Spleen (tissue), 11 donors: ENCODE measurements around the gene SH3BGRL3. TPM values are rescaled to one million over a fixed set of nuclear protein-coding genes. Genes with fewer than 3 reads are reported as not detected.

Experiments
- DNase-seq: peaks from one replicate; pipeline ENCODE4 v3.0.0-alpha.2; 2020
- H3K27ac ChIP-seq, 8 donors: fragments of 200-600 bp; sonication (generic) in 7 of 8; 1 replicate in 4 of 8; 2 replicates in 4 of 8; pipeline versions ENCODE4 v1.5.0 to v1.8.0; 2016 to 2021; ENCODE audit warnings: inconsistent platforms in 4 of 8, mild to moderate bottlenecking in 4 of 8, moderate library complexity in 1 of 8
- H3K27me3 ChIP-seq, 7 donors: fragments of 200-600 bp; sonication (generic) in 6 of 7; replicated peaks in 1 of 7; 1 replicate in 4 of 7; 2 replicates in 3 of 7; pipeline versions ENCODE4 v1.5.0 to v1.8.0; 2016 to 2021; ENCODE audit warnings: inconsistent platforms in 3 of 7, mild to moderate bottlenecking in 1 of 7
- H3K36me3 ChIP-seq, 6 donors: fragments of 200-600 bp; sonication (generic) in 5 of 6; 1 replicate in 4 of 6; 2 replicates in 2 of 6; pipeline versions ENCODE4 v1.5.0 to v1.8.0; 2016 to 2021; ENCODE audit warnings: inconsistent platforms in 2 of 6
- H3K4me1 ChIP-seq, 6 donors: fragments of 200-600 bp; sonication (generic) in 5 of 6; 1 replicate in 3 of 6; 2 replicates in 3 of 6; pipeline versions ENCODE4 v1.5.0 to v1.8.0; 2016 to 2021; ENCODE audit warnings: inconsistent platforms in 3 of 6
- H3K4me3 ChIP-seq, 8 donors: fragments of 200-600 bp; sonication (generic) in 7 of 8; 1 replicate in 4 of 8; 2 replicates in 4 of 8; pipeline versions ENCODE4 v1.5.0 to v1.8.0; 2016 to 2021; ENCODE audit warnings: inconsistent platforms in 4 of 8, mild to moderate bottlenecking in 4 of 8, moderate library complexity in 2 of 8
- H3K9me3 ChIP-seq, 8 donors: fragments of 200-600 bp; sonication (generic) in 7 of 8; 1 replicate in 4 of 8; 2 replicates in 4 of 8; pipeline versions ENCODE4 v1.5.0 to v1.8.0; 2016 to 2021; ENCODE audit warnings: inconsistent platforms in 4 of 8
- POLR2A ChIP-seq, 3 donors: fragments of 450-650 bp; IDR thresholded peaks; one replicate each; pipeline ENCODE4 v1.5.1; 2017; ENCODE audit warnings: antibody characterized with exemption in 3 of 3, mild to moderate bottlenecking in 1 of 3
- POLR2AphosphoS5 ChIP-seq, 3 donors: sonication (generic); formaldehyde crosslinking; IDR thresholded peaks; one replicate each; pipeline ENCODE4 v1.5.1; 2017; ENCODE audit warnings: antibody characterized with exemption in 3 of 3
- WGBS, 5 donors: extraction: QIAGEN DNeasy Blood & Tissue Kit in 3 of 5; methylation state at CpG; one replicate each; pipeline versions ENCODE4 v1.1.5 to v1.1.7; 2013 to 2018; 5-methylcytosine and 5-hydroxymethylcytosine counted together
- intact Hi-C: fragments of 100-400 bp; cut with DNase I; formaldehyde crosslinking; loops from one replicate; pipeline ENCODE4 v1.15.0; 2023; ENCODE audit warnings: low total_unique reads
- polyA plus RNA-seq, 3 donors: library from polyadenylated mRNA; stranded (reverse); fragments of 200-250 nt; gene quantifications; one replicate each; pipeline ENCODE4 v1.2.1, GENCODE V29; 2013
- total RNA-seq, 7 donors: library from RNA; depleted of rRNA in 3 of 7; stranded (reverse); fragments of >200 nt in 3 of 7; fragmentation: NEBNext Ultra II Directional in 4 of 7; extraction: Animal tissue kit (Norgen Biotek cat#: 25700) in 4 of 7; gene quantifications; one replicate each; pipeline versions ENCODE4 v1.1.0 to v1.2.1, GENCODE V29; 2016 to 2021
- TF ChIP-seq, protein P1 (sequence below), 11 experiments: fragments of 200-600 bp in 7 of 11; fragments of 450-650 bp in 4 of 11; sonication (generic) in 4 of 11; IDR thresholded peaks in 8 of 11; conservative IDR thresholded peaks in 3 of 11; 1 replicate in 7 of 11; 2 replicates in 4 of 11; pipeline versions ENCODE4 v1.4.0 to v1.8.0; 2016 to 2021; ENCODE audit warnings: antibody characterized with exemption in 11 of 11, inconsistent platforms in 4 of 11, mild to moderate bottlenecking in 1 of 11
- donor health status: healthy with polysubstance abuse.
- donor health status: DM: no; HTN: no; CAD: no; lungs with moderate emphysema.
- donor health status: DM: no; HTN: no; CAD: no.
- donor health status: Bipolar disorder and iron deficiency.
- donor health status: healthy.
- donor health status: DM: no; HTN: no; CAD: no.
- donor health status: DM: yes; HTN: yes; CAD: no.

The SH3BGRL3 gene
- total and polyA plus RNA-seq, 10 donors: 139 to 319 (median 242) TPM

DNA sequence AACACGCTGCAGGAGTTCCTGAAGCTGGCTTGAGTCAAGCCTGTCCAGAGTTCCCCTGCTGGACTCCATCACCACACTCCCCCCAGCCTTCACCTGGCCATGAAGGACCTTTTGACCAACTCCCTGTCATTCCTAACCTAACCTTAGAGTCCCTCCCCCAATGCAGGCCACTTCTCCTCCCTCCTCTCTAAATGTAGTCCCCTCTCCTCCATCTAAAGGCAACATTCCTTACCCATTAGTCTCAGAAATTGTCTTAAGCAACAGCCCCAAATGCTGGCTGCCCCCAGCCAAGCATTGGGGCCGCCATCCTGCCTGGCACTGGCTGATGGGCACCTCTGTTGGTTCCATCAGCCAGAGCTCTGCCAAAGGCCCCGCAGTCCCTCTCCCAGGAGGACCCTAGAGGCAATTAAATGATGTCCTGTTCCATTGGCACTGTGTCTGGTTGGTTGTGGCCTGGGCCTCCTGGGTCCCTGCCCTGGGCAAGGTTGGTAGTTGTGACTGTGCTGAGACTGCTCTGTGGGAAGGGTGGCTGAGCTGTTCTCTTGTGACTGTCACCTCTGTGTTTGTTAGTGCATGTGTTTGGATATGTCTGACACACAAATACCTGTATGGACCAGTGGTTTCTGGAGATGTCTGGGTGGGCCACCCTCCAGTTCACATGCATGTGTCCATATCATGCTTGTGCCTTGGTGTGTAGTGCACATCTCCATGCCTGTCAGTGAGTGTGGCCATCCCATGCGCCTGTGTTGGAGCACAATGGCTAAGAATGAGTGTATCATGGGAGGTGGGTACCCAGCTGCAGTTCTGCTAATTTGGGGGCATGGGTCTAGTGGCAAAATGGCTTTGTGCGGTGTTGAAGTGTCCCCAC, 1.4 kb downstream of the SH3BGRL3 start:
- intact Hi-C loops: no loop called here
- WGBS, 5 donors: 93 to 99% (median 97%) methylated on average over 5 of the region's 5 CpGs
- TF ChIP-seq POLR2AphosphoS5 (IDR thresholded peaks at IDR 0.05) (peak in 1 of 3 donors; percentile 9), POLR2A (IDR thresholded peaks at IDR 0.05) (no peak)
- TF ChIP-seq, protein P1, sequence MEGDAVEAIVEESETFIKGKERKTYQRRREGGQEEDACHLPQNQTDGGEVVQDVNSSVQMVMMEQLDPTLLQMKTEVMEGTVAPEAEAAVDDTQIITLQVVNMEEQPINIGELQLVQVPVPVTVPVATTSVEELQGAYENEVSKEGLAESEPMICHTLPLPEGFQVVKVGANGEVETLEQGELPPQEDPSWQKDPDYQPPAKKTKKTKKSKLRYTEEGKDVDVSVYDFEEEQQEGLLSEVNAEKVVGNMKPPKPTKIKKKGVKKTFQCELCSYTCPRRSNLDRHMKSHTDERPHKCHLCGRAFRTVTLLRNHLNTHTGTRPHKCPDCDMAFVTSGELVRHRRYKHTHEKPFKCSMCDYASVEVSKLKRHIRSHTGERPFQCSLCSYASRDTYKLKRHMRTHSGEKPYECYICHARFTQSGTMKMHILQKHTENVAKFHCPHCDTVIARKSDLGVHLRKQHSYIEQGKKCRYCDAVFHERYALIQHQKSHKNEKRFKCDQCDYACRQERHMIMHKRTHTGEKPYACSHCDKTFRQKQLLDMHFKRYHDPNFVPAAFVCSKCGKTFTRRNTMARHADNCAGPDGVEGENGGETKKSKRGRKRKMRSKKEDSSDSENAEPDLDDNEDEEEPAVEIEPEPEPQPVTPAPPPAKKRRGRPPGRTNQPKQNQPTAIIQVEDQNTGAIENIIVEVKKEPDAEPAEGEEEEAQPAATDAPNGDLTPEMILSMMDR (IDR thresholded peaks at IDR 0.05 in 8 of 11, conservative IDR thresholded peaks at IDR 0.05 in 3 of 11): no peak
- H3K4me1 ChIP-seq: peaks cover 64 to 98% (median 92%) of the 10 kb centered on the region in 6 donors
- no peaks in the 10 kb centered on the region for H3K9me3 ChIP-seq
- peak overlapping the region; percentile 10 to 98 (median 91) for H3K4me3 ChIP-seq
- H3K27me3 ChIP-seq: no peaks in the 10 kb centered on the region
- peak overlapping the region; percentile 41 to 99 (median 94) for H3K27ac ChIP-seq
- peak; percentile 70 for DNase-seq
- H3K36me3 ChIP-seq: peaks cover 0 to 65% (median 11%) of the 10 kb centered on the region in 6 donors

- Histone ChIP-seq H3K27me3 (no peaks in the 10 kb centered on the region), H3K27ac (peak overlapping the region in 5 of 8 donors; percentile 12 to 99 (median 96)), H3K4me3 (peak overlapping the region in 2 of 8 donors; percentile 89 to 93), H3K36me3 (peaks cover 0 to 58% (median 11%) of the 10 kb centered on the region in 6 donors), H3K9me3 (no peaks in the 10 kb centered on the region), H3K4me1 (peaks cover 64 to 98% (median 92%) of the 10 kb centered on the region in 6 donors)
- DNase-seq: peak; percentile 80
- intact Hi-C loops: no loop called here
- TF ChIP-seq POLR2A (IDR thresholded peaks at IDR 0.05): no peak
- TF ChIP-seq POLR2AphosphoS5 (IDR thresholded peaks at IDR 0.05): peak in 1 of 3 donors; percentile 50
- WGBS, 5 donors: 36 to 60% (median 55%) methylated on average over 12 to 15 of the region's 15 CpGs
Observed at GRCh38 chr1:26281971-26282370, 2.1 kb downstream of the SH3BGRL3 start.

GRCh38 chr1:26282401-26282918, 2.6 kb downstream of the SH3BGRL3 start:
- peak; percentile 81 for DNase-seq
- Histone ChIP-seq H3K9me3 (no peaks in the 10 kb centered on the region), H3K27me3 (no peaks in the 10 kb centered on the region), H3K36me3 (peaks cover 0 to 53% (median 11%) of the 10 kb centered on the region in 6 donors), H3K4me3 (no peak overlapping the region), H3K4me1 (peaks cover 64 to 98% (median 92%) of the 10 kb centered on the region in 6 donors), H3K27ac (peak overlapping the region in 4 of 8 donors; percentile 96 to 99 (median 98))
- intact Hi-C loops: no loop called here
- peak in 2 of 3 donors; percentile 28 to 70 for TF ChIP-seq POLR2AphosphoS5 (IDR thresholded peaks at IDR 0.05)
- TF ChIP-seq, protein P1 (IDR thresholded peaks at IDR 0.05 in 8 of 11, conservative IDR thresholded peaks at IDR 0.05 in 3 of 11): no peak
- 83 to 86% (median 84%) methylated on average over 21 to 22 of the region's 22 CpGs for WGBS, 5 donors

GRCh38 chr1:26283279-26283853, 3.5 kb downstream of the SH3BGRL3 start:
- Histone ChIP-seq H3K4me1 (peaks cover 70 to 98% (median 93%) of the 10 kb centered on the region in 6 donors), H3K4me3 (no peak overlapping the region), H3K27me3 (no peaks in the 10 kb centered on the region), H3K9me3 (no peaks in the 10 kb centered on the region), H3K27ac (peak overlapping the region in 6 of 8 donors; percentile 87 to 99 (median 96)), H3K36me3 (peaks cover 0 to 47% (median 11%) of the 10 kb centered on the region in 6 donors)
- peak; percentile 45 for DNase-seq
- 64 to 81% (median 71%) methylated on average over 4 of the region's 4 CpGs for WGBS, 5 donors
- intact Hi-C loops: no loop called here
- no peak for TF ChIP-seq POLR2A (IDR thresholded peaks at IDR 0.05)
- TF ChIP-seq POLR2AphosphoS5 (IDR thresholded peaks at IDR 0.05): peak in 1 of 3 donors; percentile 16
